Sigmoid colon (tissue), 7 donors: ENCODE results near the gene KCNT1. TPM values are rescaled to one million over a fixed set of nuclear protein-coding genes. Genes with fewer than 3 reads are reported as not detected.
"Not testable (repeated sequence)": the region's sequence is repeated elsewhere in the genome, so short reads cannot be mapped to it uniquely, and the experiment has no call there.

Experiments
- DNase-seq: peaks from one replicate; pipeline ENCODE4 v3.0.0-alpha.2; 2019
- H3K27ac ChIP-seq, 4 donors: fragments of 200-600 bp; sonication (generic); one replicate each; pipeline ENCODE4 v1.5.1; 2016 to 2019; ENCODE audit warnings: mild to moderate bottlenecking in 1 of 4
- H3K27me3 ChIP-seq, 3 donors: fragments of 200-600 bp; sonication (generic); one replicate each; pipeline ENCODE4 v1.5.1; 2019; ENCODE audit warnings: mild to moderate bottlenecking in 1 of 3
- H3K36me3 ChIP-seq, 4 donors: fragments of 200-600 bp; sonication (generic); one replicate each; pipeline ENCODE4 v1.5.1; 2016 to 2019
- H3K4me1 ChIP-seq, 4 donors: fragments of 200-600 bp; sonication (generic); one replicate each; pipeline ENCODE4 v1.5.1; 2017 to 2019
- H3K4me3 ChIP-seq, 4 donors: fragments of 200-600 bp; sonication (generic); one replicate each; pipeline ENCODE4 v1.5.1; 2017 to 2019; ENCODE audit warnings: mild to moderate bottlenecking in 2 of 4, moderate library complexity in 1 of 4
- H3K9me3 ChIP-seq, 4 donors: fragments of 200-600 bp in 3 of 4; sonication (generic) in 3 of 4; one replicate each; pipeline versions ENCODE4 v1.5.1 to v1.6.1; 2013 to 2019
- CTCF ChIP-seq, 4 experiments: fragments of 450-650 bp in 3 of 4; fragments of 200-600 bp in 1 of 4; IDR thresholded peaks; one replicate each; pipeline ENCODE4 v1.5.1; 2016 to 2019; ENCODE audit warnings: antibody characterized with exemption in 4 of 4, mild to moderate bottlenecking in 3 of 4, moderate library complexity in 2 of 4
- EP300 ChIP-seq, 4 donors: sonication (generic); formaldehyde crosslinking; IDR thresholded peaks; one replicate each; pipeline ENCODE4 v1.6.1; 2017; ENCODE audit warnings: antibody characterized with exemption in 4 of 4
- POLR2A ChIP-seq, 2 donors: fragments of 450-650 bp; IDR thresholded peaks; one replicate each; pipeline ENCODE4 v1.6.1; 2016; ENCODE audit warnings: antibody characterized with exemption in 2 of 2, mild to moderate bottlenecking in 2 of 2, moderate library complexity in 2 of 2
- POLR2AphosphoS5 ChIP-seq, 4 donors: sonication (generic); formaldehyde crosslinking; IDR thresholded peaks; one replicate each; pipeline ENCODE4 v1.6.1; 2017; ENCODE audit warnings: antibody characterized with exemption in 4 of 4
- WGBS, 2 donors: extraction: QIAGEN DNeasy Blood & Tissue Kit; methylation state at CpG; one replicate each; pipeline ENCODE4 v1.1.7; 2013; 5-methylcytosine and 5-hydroxymethylcytosine counted together
- intact Hi-C: fragments of 100-400 bp; cut with DNase I; formaldehyde crosslinking; loops from one replicate; pipeline ENCODE4 v1.15.1; 2023
- polyA plus RNA-seq, 3 donors: library from polyadenylated mRNA; stranded (reverse); fragments of 200-250 nt; gene quantifications; one replicate each; pipeline ENCODE4 v1.2.3, GENCODE V29; 2013
- total RNA-seq, 4 donors: library from RNA; depleted of rRNA; stranded (reverse); fragments of >200 nt; gene quantifications; one replicate each; pipeline ENCODE4 v1.1.0, GENCODE V29; 2016
- donor health status: healthy with polysubstance abuse.
- donor health status: Bipolar disorder and iron deficiency.
- donor health status: healthy.

KCNT1 gene
- total and polyA plus RNA-seq, 7 donors: 0.23 to 0.95 (median 0.32) TPM; not detected in 3

- Histone ChIP-seq H3K27me3 (peaks cover 0 to 41% (median 0%) of the 10 kb centered on the region in 3 donors), H3K27ac (no peak overlapping the region), H3K4me1 (no peaks in the 10 kb centered on the region), H3K9me3 (no peaks in the 10 kb centered on the region), H3K36me3 (no peaks in the 10 kb centered on the region), H3K4me3 (no peak overlapping the region)
- WGBS, 2 donors: 61 to 62% methylated on average over 29 of the region's 29 CpGs
- no peak for TF ChIP-seq EP300 (IDR thresholded peaks at IDR 0.05)
- no peak for TF ChIP-seq POLR2AphosphoS5 (IDR thresholded peaks at IDR 0.05)
- no peak for TF ChIP-seq POLR2A (IDR thresholded peaks at IDR 0.05)
- no peak for TF ChIP-seq CTCF (IDR thresholded peaks at IDR 0.05)
- DNase-seq: no peak
- intact Hi-C loops: no loop called here
Measured at GRCh38 chr9:135666534-135667462, 35.2 kb upstream of the KCNT1 start.

GRCh38 chr9:135667463-135668001 lies 34.5 kb upstream of the KCNT1 start:
- H3K27me3 ChIP-seq: peaks cover 0 to 38% (median 0%) of the 10 kb centered on the region in 3 donors
- H3K4me3 ChIP-seq: no peak overlapping the region
- no peak for TF ChIP-seq EP300 (IDR thresholded peaks at IDR 0.05)
- TF ChIP-seq POLR2A (IDR thresholded peaks at IDR 0.05): no peak
- TF ChIP-seq POLR2AphosphoS5 (IDR thresholded peaks at IDR 0.05): no peak
- no peak for TF ChIP-seq CTCF (IDR thresholded peaks at IDR 0.05)
- no peak overlapping the region for H3K27ac ChIP-seq
- H3K4me1 ChIP-seq: no peaks in the 10 kb centered on the region
- WGBS, 2 donors: 83 to 85% methylated on average over 9 of the region's 9 CpGs
- DNase-seq: no peak
- no peaks in the 10 kb centered on the region for H3K9me3 ChIP-seq
- H3K36me3 ChIP-seq: no peaks in the 10 kb centered on the region
- intact Hi-C loops: no loop called here

- H3K4me3 ChIP-seq, H3K27ac ChIP-seq, H3K36me3 ChIP-seq, H3K4me1 ChIP-seq, H3K9me3 ChIP-seq, intact Hi-C loops: not testable (repeated sequence)
- peak; percentile 18 for DNase-seq
- peaks cover 0 to 27% (median 0%) of the 10 kb centered on the region in 3 donors for H3K27me3 ChIP-seq
- WGBS, 2 donors: 87 to 89% methylated on average over 5 of the region's 5 CpGs
Measured at GRCh38 chr9:135669018-135669417, 33.0 kb upstream of the KCNT1 start.

- no peaks in the 10 kb centered on the region for H3K4me1 ChIP-seq
- H3K9me3 ChIP-seq: no peaks in the 10 kb centered on the region
- H3K36me3 ChIP-seq: no peaks in the 10 kb centered on the region
- intact Hi-C loops: no loop called here
- H3K27me3 ChIP-seq: peaks cover 0 to 20% (median 0%) of the 10 kb centered on the region in 3 donors
- H3K4me3 ChIP-seq: no peak overlapping the region
- no peak for TF ChIP-seq EP300 (IDR thresholded peaks at IDR 0.05)
- TF ChIP-seq POLR2AphosphoS5 (IDR thresholded peaks at IDR 0.05): no peak
- TF ChIP-seq CTCF (IDR thresholded peaks at IDR 0.05): no peak
- TF ChIP-seq POLR2A (IDR thresholded peaks at IDR 0.05): no peak
- DNase-seq: peak; percentile 59
- no peak overlapping the region for H3K27ac ChIP-seq
- 94 to 96% methylated on average over 9 of the region's 9 CpGs for WGBS, 2 donors
Measured at GRCh38 chr9:135669616-135670285, 32.2 kb upstream of the KCNT1 start.
